DND-41 (cell line): ENCODE measurements around the gene RXFP4.

Source experiments
- ATAC-seq: fragments of 200-7000 bp; cut with Tn5 transposase; 3 replicates; pipeline ENCODE4 v1.9.1; 2021; ENCODE audit warnings: low read depth; ENCODE audit not compliant: insufficient read depth
- DNase-seq: peaks from one replicate; pipeline ENCODE4 v3.0.0-alpha.2; 2020
- H2AFZ ChIP-seq: 2 replicates; pipeline ENCODE4 v1.6.0; 2012; ENCODE audit warnings: low read depth, low read length
- H3K27ac ChIP-seq: 2 replicates; pipeline ENCODE4 v1.5.1; 2012; ENCODE audit warnings: low read length, inconsistent platforms
- H3K27me3 ChIP-seq: fragments of 200-600 bp; sonication (generic); 2 replicates; pipeline ENCODE4 v1.6.0; 2012; ENCODE audit warnings: low read length, mild to moderate bottlenecking, inconsistent platforms; ENCODE audit not compliant: insufficient read depth, poor library complexity
- H3K36me3 ChIP-seq: 2 replicates; pipeline ENCODE4 v1.5.1; 2012; ENCODE audit warnings: low read length, inconsistent platforms; ENCODE audit not compliant: insufficient read depth
- H3K4me1 ChIP-seq: 2 replicates; pipeline ENCODE4 v1.5.1; 2012; ENCODE audit warnings: mild to moderate bottlenecking, low read length; ENCODE audit not compliant: insufficient read depth
- H3K4me2 ChIP-seq: 2 replicates; pipeline ENCODE4 v1.6.0; 2012; ENCODE audit warnings: mild to moderate bottlenecking, moderate library complexity, low read length, inconsistent platforms; ENCODE audit not compliant: insufficient read depth
- H3K4me3 ChIP-seq, 2 experiments: fragments of 200-600 bp in 1 of 2; shearing (Covaris generic) in 1 of 2; 2 replicates each; pipeline ENCODE4 v1.5.1; 2012 to 2016; ENCODE audit warnings: inconsistent platforms in 2 of 2, low read length in 2 of 2, mild to moderate bottlenecking in 2 of 2, low read depth in 1 of 2, moderate library complexity in 1 of 2
- H3K79me2 ChIP-seq: 2 replicates; pipeline ENCODE4 v1.6.0; 2012; ENCODE audit warnings: low read length, inconsistent platforms; ENCODE audit not compliant: insufficient read depth
- H3K9ac ChIP-seq: 2 replicates; pipeline ENCODE4 v1.6.0; 2012; ENCODE audit warnings: low read depth, mild to moderate bottlenecking, inconsistent platforms, low read length, moderate library complexity
- H3K9me3 ChIP-seq: 2 replicates; pipeline ENCODE4 v1.5.1; 2012; ENCODE audit warnings: low read length, moderate library complexity, mild to moderate bottlenecking, inconsistent platforms; ENCODE audit not compliant: insufficient read depth, severe bottlenecking
- H4K20me1 ChIP-seq: 2 replicates; pipeline ENCODE4 v1.6.0; 2012; ENCODE audit warnings: low read length; ENCODE audit not compliant: insufficient read depth
- EZH2 ChIP-seq: IDR thresholded peaks from 3 replicates; pipeline ENCODE4 v1.6.1; 2012; ENCODE audit warnings: borderline replicate concordance, low read depth, mild to moderate bottlenecking, moderate library complexity, low read length, inconsistent platforms; ENCODE audit not compliant: severe bottlenecking
- TF ChIP-seq, protein P1 (sequence below): IDR thresholded peaks from 2 replicates; pipeline ENCODE4 v1.5.1; 2012; ENCODE audit warnings: borderline replicate concordance, low read length, moderate library complexity, mild to moderate bottlenecking; ENCODE audit not compliant: poor library complexity, severe bottlenecking; ENCODE audit errors: extremely low read depth

Gene RXFP4

GRCh38 chr1:155961937-155962336 is 20.5 kb downstream of the RXFP4 start:
- TF ChIP-seq, protein P1, sequence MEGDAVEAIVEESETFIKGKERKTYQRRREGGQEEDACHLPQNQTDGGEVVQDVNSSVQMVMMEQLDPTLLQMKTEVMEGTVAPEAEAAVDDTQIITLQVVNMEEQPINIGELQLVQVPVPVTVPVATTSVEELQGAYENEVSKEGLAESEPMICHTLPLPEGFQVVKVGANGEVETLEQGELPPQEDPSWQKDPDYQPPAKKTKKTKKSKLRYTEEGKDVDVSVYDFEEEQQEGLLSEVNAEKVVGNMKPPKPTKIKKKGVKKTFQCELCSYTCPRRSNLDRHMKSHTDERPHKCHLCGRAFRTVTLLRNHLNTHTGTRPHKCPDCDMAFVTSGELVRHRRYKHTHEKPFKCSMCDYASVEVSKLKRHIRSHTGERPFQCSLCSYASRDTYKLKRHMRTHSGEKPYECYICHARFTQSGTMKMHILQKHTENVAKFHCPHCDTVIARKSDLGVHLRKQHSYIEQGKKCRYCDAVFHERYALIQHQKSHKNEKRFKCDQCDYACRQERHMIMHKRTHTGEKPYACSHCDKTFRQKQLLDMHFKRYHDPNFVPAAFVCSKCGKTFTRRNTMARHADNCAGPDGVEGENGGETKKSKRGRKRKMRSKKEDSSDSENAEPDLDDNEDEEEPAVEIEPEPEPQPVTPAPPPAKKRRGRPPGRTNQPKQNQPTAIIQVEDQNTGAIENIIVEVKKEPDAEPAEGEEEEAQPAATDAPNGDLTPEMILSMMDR, result peak; percentile 16
- no peak for TF ChIP-seq EZH2
- H3K4me1 ChIP-seq, result no peaks in the 10 kb centered on the region
- no peak overlapping the region for H2AFZ ChIP-seq
- H3K9ac ChIP-seq, result no peak overlapping the region
- H3K79me2 ChIP-seq, result peaks cover 17% of the 10 kb centered on the region
- H4K20me1 ChIP-seq, result peaks cover 36% of the 10 kb centered on the region
- ATAC-seq (peak; percentile 37; the same call in 1 of the 3 replicates), DNase-seq (no peak)
- H3K4me3 ChIP-seq, result no peak overlapping the region
- H3K4me2 ChIP-seq, result no peak overlapping the region
- no peak overlapping the region for H3K27ac ChIP-seq
- no peaks in the 10 kb centered on the region for H3K27me3 ChIP-seq
- H3K36me3 ChIP-seq, result peaks cover 91% of the 10 kb centered on the region
- H3K9me3 ChIP-seq, result no peaks in the 10 kb centered on the region

DNA sequence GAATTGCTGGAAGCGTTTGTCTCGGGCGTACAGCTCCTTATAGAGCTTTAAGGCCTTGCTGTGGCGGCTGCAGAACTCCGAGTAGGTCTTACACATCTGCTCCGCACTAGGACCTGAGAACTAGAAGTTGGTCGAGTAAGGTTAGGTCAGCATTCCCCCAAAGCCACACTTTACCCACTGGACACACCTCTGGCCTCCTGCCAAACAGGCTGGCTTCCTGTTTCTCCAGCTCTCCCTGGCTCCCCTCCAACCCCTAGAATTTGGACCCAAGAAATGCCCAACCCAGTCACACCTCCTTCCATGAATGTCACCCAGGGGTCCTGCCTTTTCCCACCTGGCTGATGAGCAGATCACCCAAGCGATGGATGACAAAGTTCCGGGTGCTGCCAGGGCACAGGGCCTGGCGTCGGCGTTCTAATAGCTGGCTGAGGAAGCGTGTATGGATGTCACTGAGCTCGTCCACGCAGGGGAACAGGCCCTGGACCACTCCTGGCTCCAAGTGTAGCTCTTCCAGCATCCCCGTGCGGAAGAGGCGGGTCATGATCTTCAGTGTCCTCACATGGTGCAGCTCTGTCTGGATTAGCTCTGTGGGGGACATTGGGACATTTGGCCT is 21.3 kb downstream of the RXFP4 start:
- H3K27me3 ChIP-seq, result no peaks in the 10 kb centered on the region
- H3K9me3 ChIP-seq, result no peaks in the 10 kb centered on the region
- no peak for TF ChIP-seq EZH2
- TF ChIP-seq, protein P1, result no peak
- DNase-seq, result no peak
- H3K36me3 ChIP-seq, result peaks cover 91% of the 10 kb centered on the region
- no peak overlapping the region for H3K4me3 ChIP-seq
- H3K27ac ChIP-seq, result no peak overlapping the region
- H3K4me2 ChIP-seq, result no peak overlapping the region
- no peaks in the 10 kb centered on the region for H3K4me1 ChIP-seq
- H3K9ac ChIP-seq, result no peak overlapping the region
- H4K20me1 ChIP-seq, result peaks cover 43% of the 10 kb centered on the region
- no peak overlapping the region for H2AFZ ChIP-seq
- no peak for ATAC-seq
- H3K79me2 ChIP-seq, result peaks cover 24% of the 10 kb centered on the region

GRCh38 chr1:155964193-155964592 is 22.8 kb downstream of the RXFP4 start:
- Histone ChIP-seq H3K79me2 (peaks cover 39% of the 10 kb centered on the region), H3K4me3 (no peak overlapping the region), H3K4me2 (no peak overlapping the region), H3K27me3 (no peaks in the 10 kb centered on the region), H3K9me3 (no peaks in the 10 kb centered on the region), H3K9ac (no peak overlapping the region), H2AFZ (no peak overlapping the region), H3K27ac (no peak overlapping the region), H3K36me3 (peaks cover 94% of the 10 kb centered on the region), H4K20me1 (peaks cover 58% of the 10 kb centered on the region), H3K4me1 (no peaks in the 10 kb centered on the region)
- no peak for ATAC-seq
- DNase-seq, result no peak
- TF ChIP-seq, protein P1, result no peak
